ENCODE data around the gene EFNB1. TPM values are rescaled to one million over a fixed set of nuclear protein-coding genes. Genes with fewer than 3 reads are reported as not detected.
"Not testable (repeated sequence)": the region's sequence is repeated elsewhere in the genome, so short reads cannot be mapped to it uniquely, and the experiment has no call there.

The EFNB1 gene
- 111 TPM for polyA plus RNA-seq (2013, experiment 1 of 2)
- 111 TPM for polyA plus RNA-seq (2013, experiment 2 of 2)

GRCh38 chrX:68828740-68829581 lies at the start of gene EFNB1:
Gene EFNB1, plus strand, starts transcription at chrX:68829021. Its CDS starts 756 bp downstream, at chrX:68829777.
- Histone ChIP-seq H2BK15ac (ENCODE audit: low read length) (peak within 1 kb of the TSS; percentile 81), H3K14ac (ENCODE audit: low read length) (peak within 1 kb of the TSS; percentile 38), H3K18ac (ENCODE audit: low read length) (peak within 1 kb of the TSS; percentile 90), H3K4me2 (ENCODE audit: insufficient read depth, low read length, poor library complexity, severe bottlenecking) (peak within 1 kb of the TSS; percentile 80), H3K27me3 (ENCODE audit: control insufficient read depth in 3 of 3, insufficient read depth in 3 of 3, low read depth in 1 of 3, low read length in 3 of 3) (peaks cover 0 to 12% (median 0%) of the 10 kb centered on the region in 3 experiments), H3K4me3 (ENCODE audit: low read length in 2 of 2) (peak within 1 kb of the TSS; percentile 72 to 99), H4K8ac (ENCODE audit: low read depth, low read length) (no peak within 1 kb of the TSS), H2BK12ac (ENCODE audit: low read length) (no peak within 1 kb of the TSS), H2AFZ (ENCODE audit: low read length) (peak within 1 kb of the TSS; percentile 27), H3K9ac (ENCODE audit: low read depth, low read length, poor library complexity) (peak within 1 kb of the TSS; percentile 91), H3K9me3 (replicated peaks in 1 of 2; ENCODE audit: control insufficient read depth in 2 of 2, insufficient read depth in 1 of 2, low read depth in 1 of 2, low read length in 2 of 2) (no peaks in the 10 kb centered on the region), H3K36me3 (replicated peaks in 1 of 2; ENCODE audit: control insufficient read depth in 2 of 2, insufficient read depth in 2 of 2, low read length in 2 of 2) (peaks cover 0 to under 1% of the 10 kb centered on the region in 2 donors), H3K23ac (ENCODE audit: low read depth, low read length, poor library complexity) (peak within 1 kb of the TSS; percentile 31), H2BK5ac (ENCODE audit: low read length) (peak within 1 kb of the TSS; percentile 75), H2BK120ac (ENCODE audit: low read depth, low read length) (no peak within 1 kb of the TSS), H4K91ac (ENCODE audit: low read depth, low read length, poor library complexity) (no peak within 1 kb of the TSS), H3K79me1 (ENCODE audit: low read depth, low read length) (no peaks in the 10 kb centered on the region), H2AK5ac (ENCODE audit: low read depth, low read length) (peak within 1 kb of the TSS; percentile 84), H3K4ac (ENCODE audit: low read length) (no peak within 1 kb of the TSS), H3K4me1 (ENCODE audit: control insufficient read depth in 2 of 2, insufficient read depth in 1 of 2, low read depth in 1 of 2, low read length in 2 of 2) (peaks cover 2 to 8% of the 10 kb centered on the region in 2 donors), H3K27ac (replicated peaks; ENCODE audit: low read length) (peak within 1 kb of the TSS; percentile 63)
- peak; percentile 92 for DNase-seq (ENCODE audit: low spot score)
- WGBS, 2 donors (ENCODE audit: extremely low coverage in 2 of 2, insufficient read length in 2 of 2, insufficient replicate concordance in 1 of 2): no CpG with 5 or more reads among the region's 82 CpGs

DNA sequence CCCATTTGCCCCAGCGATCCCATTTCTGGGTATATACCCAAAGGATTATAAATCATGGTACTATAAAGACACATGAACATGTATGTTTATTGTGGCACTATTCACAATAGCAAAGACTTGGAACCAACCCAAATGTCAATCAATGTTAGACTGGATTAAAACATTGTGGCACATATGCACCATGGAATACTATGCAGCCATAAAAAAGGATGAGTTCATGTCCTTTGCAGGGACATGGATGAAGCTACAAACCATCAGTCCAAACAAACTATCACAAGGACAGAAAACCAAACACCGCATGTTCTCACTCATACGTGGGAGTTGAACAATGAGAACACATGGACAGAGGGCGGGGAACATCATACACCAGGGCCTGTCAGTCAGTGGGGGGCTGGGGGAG lies 47.5 kb upstream of the EFNB1 start:
- H3K36me3 ChIP-seq (replicated peaks in 1 of 2; ENCODE audit: control insufficient read depth in 2 of 2, insufficient read depth in 2 of 2, low read length in 2 of 2); H3K14ac ChIP-seq (ENCODE audit: low read length); H2AK5ac ChIP-seq (ENCODE audit: low read depth, low read length); H2BK5ac ChIP-seq (ENCODE audit: low read length); H2BK15ac ChIP-seq (ENCODE audit: low read length); H3K4ac ChIP-seq (ENCODE audit: low read length); H3K27me3 ChIP-seq (ENCODE audit: control insufficient read depth in 3 of 3, insufficient read depth in 3 of 3, low read depth in 1 of 3, low read length in 3 of 3); H2BK12ac ChIP-seq (ENCODE audit: low read length); H2AFZ ChIP-seq (ENCODE audit: low read length); H4K91ac ChIP-seq (ENCODE audit: low read depth, low read length, poor library complexity); H3K79me1 ChIP-seq (ENCODE audit: low read depth, low read length); H3K18ac ChIP-seq (ENCODE audit: low read length); H3K4me1 ChIP-seq (ENCODE audit: control insufficient read depth in 2 of 2, insufficient read depth in 1 of 2, low read depth in 1 of 2, low read length in 2 of 2); H2BK120ac ChIP-seq (ENCODE audit: low read depth, low read length); H3K9ac ChIP-seq (ENCODE audit: low read depth, low read length, poor library complexity); H3K4me2 ChIP-seq (ENCODE audit: insufficient read depth, low read length, poor library complexity, severe bottlenecking); H3K4me3 ChIP-seq (ENCODE audit: low read length in 2 of 2); H4K8ac ChIP-seq (ENCODE audit: low read depth, low read length); DNase-seq (ENCODE audit: low spot score); H3K9me3 ChIP-seq (replicated peaks in 1 of 2; ENCODE audit: control insufficient read depth in 2 of 2, insufficient read depth in 1 of 2, low read depth in 1 of 2, low read length in 2 of 2); H3K23ac ChIP-seq (ENCODE audit: low read depth, low read length, poor library complexity); H3K27ac ChIP-seq (replicated peaks; ENCODE audit: low read length): not testable (repeated sequence)
- WGBS, 2 donors (ENCODE audit: extremely low coverage in 2 of 2, insufficient read length in 2 of 2, insufficient replicate concordance in 1 of 2): no CpG with 5 or more reads among the region's 4 CpGs

- Histone ChIP-seq H3K14ac (ENCODE audit: low read length) (no peak overlapping the region), H3K27me3 (ENCODE audit: control insufficient read depth in 3 of 3, insufficient read depth in 3 of 3, low read depth in 1 of 3, low read length in 3 of 3) (no peaks in the 10 kb centered on the region), H2BK5ac (ENCODE audit: low read length) (no peak overlapping the region), H3K4me2 (ENCODE audit: insufficient read depth, low read length, poor library complexity, severe bottlenecking) (no peak overlapping the region), H2BK120ac (ENCODE audit: low read depth, low read length) (no peak overlapping the region), H3K9ac (ENCODE audit: low read depth, low read length, poor library complexity) (no peak overlapping the region), H3K79me1 (ENCODE audit: low read depth, low read length) (no peaks in the 10 kb centered on the region), H3K27ac (replicated peaks; ENCODE audit: low read length) (no peak overlapping the region), H3K4me1 (ENCODE audit: control insufficient read depth in 2 of 2, insufficient read depth in 1 of 2, low read depth in 1 of 2, low read length in 2 of 2) (no peaks in the 10 kb centered on the region), H2BK12ac (ENCODE audit: low read length) (no peak overlapping the region), H4K91ac (ENCODE audit: low read depth, low read length, poor library complexity) (no peak overlapping the region), H3K9me3 (replicated peaks in 1 of 2; ENCODE audit: control insufficient read depth in 2 of 2, insufficient read depth in 1 of 2, low read depth in 1 of 2, low read length in 2 of 2) (no peaks in the 10 kb centered on the region), H2AK5ac (ENCODE audit: low read depth, low read length) (no peak overlapping the region), H3K4me3 (ENCODE audit: low read length in 2 of 2) (no peak overlapping the region), H3K18ac (ENCODE audit: low read length) (no peak overlapping the region), H2AFZ (ENCODE audit: low read length) (no peak overlapping the region), H3K23ac (ENCODE audit: low read depth, low read length, poor library complexity) (no peak overlapping the region), H3K36me3 (replicated peaks in 1 of 2; ENCODE audit: control insufficient read depth in 2 of 2, insufficient read depth in 2 of 2, low read length in 2 of 2) (no peaks in the 10 kb centered on the region), H3K4ac (ENCODE audit: low read length) (no peak overlapping the region), H4K8ac (ENCODE audit: low read depth, low read length) (no peak overlapping the region), H2BK15ac (ENCODE audit: low read length) (no peak overlapping the region)
- no CpG with 5 or more reads among the region's 10 CpGs for WGBS, 2 donors (ENCODE audit: extremely low coverage in 2 of 2, insufficient read length in 2 of 2, insufficient replicate concordance in 1 of 2)
- DNase-seq (ENCODE audit: low spot score): no peak
These were observed 44.0 kb upstream of the EFNB1 start for GRCh38 chrX:68784816-68785215.

DNA sequence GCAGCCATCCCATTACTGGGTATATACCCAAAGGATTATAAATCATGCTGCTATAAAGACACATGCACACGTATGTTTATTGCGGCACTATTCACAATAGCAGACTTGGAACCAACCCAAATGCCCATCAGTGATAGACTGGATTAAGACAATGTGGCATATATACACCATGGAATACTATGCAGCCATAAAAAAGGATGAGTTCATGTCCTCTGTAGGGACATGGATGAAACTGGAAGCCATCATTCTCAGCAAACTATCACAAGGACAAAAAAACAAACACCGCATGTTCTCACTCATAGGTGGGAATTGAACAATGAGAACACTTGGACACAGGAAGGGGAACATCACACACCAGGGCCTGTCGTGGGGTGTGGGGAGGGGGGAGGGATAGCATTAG lies 42.2 kb upstream of the EFNB1 start:
- H2BK15ac ChIP-seq (ENCODE audit: low read length); H3K14ac ChIP-seq (ENCODE audit: low read length); H3K4ac ChIP-seq (ENCODE audit: low read length); H2BK5ac ChIP-seq (ENCODE audit: low read length); H3K23ac ChIP-seq (ENCODE audit: low read depth, low read length, poor library complexity); H3K4me3 ChIP-seq (ENCODE audit: low read length in 2 of 2); H3K9me3 ChIP-seq (replicated peaks in 1 of 2; ENCODE audit: control insufficient read depth in 2 of 2, insufficient read depth in 1 of 2, low read depth in 1 of 2, low read length in 2 of 2); H3K18ac ChIP-seq (ENCODE audit: low read length); H2BK120ac ChIP-seq (ENCODE audit: low read depth, low read length); H4K8ac ChIP-seq (ENCODE audit: low read depth, low read length); H3K79me1 ChIP-seq (ENCODE audit: low read depth, low read length); H4K91ac ChIP-seq (ENCODE audit: low read depth, low read length, poor library complexity); H2AFZ ChIP-seq (ENCODE audit: low read length); H3K36me3 ChIP-seq (replicated peaks in 1 of 2; ENCODE audit: control insufficient read depth in 2 of 2, insufficient read depth in 2 of 2, low read length in 2 of 2); H3K27me3 ChIP-seq (ENCODE audit: control insufficient read depth in 3 of 3, insufficient read depth in 3 of 3, low read depth in 1 of 3, low read length in 3 of 3); H3K4me1 ChIP-seq (ENCODE audit: control insufficient read depth in 2 of 2, insufficient read depth in 1 of 2, low read depth in 1 of 2, low read length in 2 of 2); H3K9ac ChIP-seq (ENCODE audit: low read depth, low read length, poor library complexity); DNase-seq (ENCODE audit: low spot score); H2BK12ac ChIP-seq (ENCODE audit: low read length); H2AK5ac ChIP-seq (ENCODE audit: low read depth, low read length); H3K4me2 ChIP-seq (ENCODE audit: insufficient read depth, low read length, poor library complexity, severe bottlenecking); H3K27ac ChIP-seq (replicated peaks; ENCODE audit: low read length): not testable (repeated sequence)
- no CpG with 5 or more reads among the region's 4 CpGs for WGBS, 2 donors (ENCODE audit: extremely low coverage in 2 of 2, insufficient read length in 2 of 2, insufficient replicate concordance in 1 of 2)

Data from neuronal stem cell (in vitro differentiated cells).